Panc1 (cell line): Measurements from ENCODE around the gene ATRN. TPM values are rescaled to one million over a fixed set of nuclear protein-coding genes. Genes with fewer than 3 reads are reported as not detected.

Experiments
- ATAC-seq: fragments of 200-7000 bp; cut with Tn5 transposase; 2 replicates; pipeline ENCODE4 v1.9.1; 2020; ENCODE audit warnings: mild to moderate bottlenecking, moderate library complexity
- BruUV-seq: library from RNA; stranded (reverse); fragments of 400-500 nt; replicated peaks from 2 replicates; lab custom pipeline; 2021; lab: Mats Ljungman, UMichigan
- CTCF ChIA-PET: fragments of 300-600 bp; sonication (Branson Sonifier 250); formaldehyde crosslinking; loops from one replicate; lab custom pipeline; 2022; ENCODE audit warnings: antibody characterized with exemption; lab: Charles Lee
- POLR2A ChIA-PET: fragments of 300-600 bp; sonication (Branson Sonifier 250); formaldehyde crosslinking; loops from one replicate; lab custom pipeline; 2022; ENCODE audit warnings: antibody characterized with exemption; lab: Charles Lee
- DNase-seq: peaks from one replicate; pipeline ENCODE4 v3.0.0-alpha.2; 2010; ENCODE audit warnings: low read depth, low spot score
- H3K27ac ChIP-seq: 2 replicates; pipeline ENCODE4 v1.5.1; 2011; ENCODE audit warnings: mild to moderate bottlenecking, low read length, inconsistent platforms
- H3K27me3 ChIP-seq: fragments of 200-500 bp; sonication (Bioruptor generic); 2 replicates; pipeline ENCODE4 v1.6.0; 2014; ENCODE audit warnings: low read length, inconsistent platforms; ENCODE audit not compliant: control insufficient read depth, insufficient read depth
- H3K36me3 ChIP-seq: fragments of 200-500 bp; sonication (Bioruptor generic); 2 replicates; pipeline ENCODE4 v1.5.1; 2014; ENCODE audit warnings: inconsistent platforms, mild to moderate bottlenecking, low read length, moderate library complexity; ENCODE audit not compliant: control insufficient read depth, insufficient read depth
- H3K4me1 ChIP-seq: 2 replicates; pipeline ENCODE4 v1.5.1; 2011; ENCODE audit warnings: inconsistent platforms, mild to moderate bottlenecking, low read length, moderate library complexity; ENCODE audit not compliant: control insufficient read depth, insufficient read depth
- H3K4me3 ChIP-seq, 2 experiments: 2 replicates each; pipeline ENCODE4 v1.5.1; 2011 to 2012; ENCODE audit warnings: low read depth in 2 of 2, low read length in 2 of 2, mild to moderate bottlenecking in 2 of 2, inconsistent platforms in 1 of 2, moderate library complexity in 1 of 2
- H3K9me3 ChIP-seq: fragments of 200-500 bp; sonication (Bioruptor generic); 2 replicates; pipeline ENCODE4 v1.5.1; 2014; ENCODE audit warnings: low read depth, mild to moderate bottlenecking, inconsistent platforms, low read length, moderate library complexity; ENCODE audit not compliant: control insufficient read depth, insufficient read depth
- POLR2AphosphoS5 ChIP-seq: IDR thresholded peaks from 2 replicates; pipeline ENCODE4 v1.6.1; 2012; ENCODE audit warnings: mild to moderate bottlenecking, low read depth, low read length, moderate library complexity
- SIN3A ChIP-seq: IDR thresholded peaks from 2 replicates; pipeline ENCODE4 v1.6.1; 2012; ENCODE audit warnings: low read depth, mild to moderate bottlenecking, low read length, moderate library complexity, borderline replicate concordance; ENCODE audit not compliant: insufficient read depth
- TCF7L2 ChIP-seq: IDR thresholded peaks from 2 replicates; pipeline ENCODE4 v1.6.1; 2011; ENCODE audit warnings: mild to moderate bottlenecking, low read depth, low read length, inconsistent platforms
- in situ Hi-C: cut with HindIII; loops from 2 replicates; pipeline ENCODE4 v1.10.0; 2016; ENCODE audit warnings: low sequenced_read_pairs, low pct_unique_long_range_greater_than_20kb
- intact Hi-C: fragments of 100-400 bp; cut with micrococcal nuclease; formaldehyde crosslinking; loops from one replicate; pipeline ENCODE4 v1.10.0; 2022; ENCODE audit not compliant: unreplicated experiment
- total RNA-seq: library from RNA; stranded (reverse); gene quantifications from one replicate; pipeline ENCODE4 v1.2.1, GENCODE V29; 2021; ENCODE audit not compliant: unreplicated experiment
- TF ChIP-seq, protein P1 (sequence below), 2 experiments: IDR thresholded peaks; 2 replicates each; pipeline ENCODE4 v1.6.1; 2011 to 2012; ENCODE audit warnings: low read depth in 2 of 2, control low read depth in 1 of 2, low read length in 1 of 2, mild to moderate bottlenecking in 1 of 2, moderate library complexity in 1 of 2; ENCODE audit not compliant: insufficient read depth in 1 of 2
- TF ChIP-seq, protein P2 (sequence below): fragments of 450-650 bp; IDR thresholded peaks from 2 replicates; pipeline ENCODE4 v1.5.1; 2017; ENCODE audit warnings: mild to moderate bottlenecking

The ATRN gene
- total RNA-seq, 1 experiment from 2014 or later: 33.8 TPM

DNA sequence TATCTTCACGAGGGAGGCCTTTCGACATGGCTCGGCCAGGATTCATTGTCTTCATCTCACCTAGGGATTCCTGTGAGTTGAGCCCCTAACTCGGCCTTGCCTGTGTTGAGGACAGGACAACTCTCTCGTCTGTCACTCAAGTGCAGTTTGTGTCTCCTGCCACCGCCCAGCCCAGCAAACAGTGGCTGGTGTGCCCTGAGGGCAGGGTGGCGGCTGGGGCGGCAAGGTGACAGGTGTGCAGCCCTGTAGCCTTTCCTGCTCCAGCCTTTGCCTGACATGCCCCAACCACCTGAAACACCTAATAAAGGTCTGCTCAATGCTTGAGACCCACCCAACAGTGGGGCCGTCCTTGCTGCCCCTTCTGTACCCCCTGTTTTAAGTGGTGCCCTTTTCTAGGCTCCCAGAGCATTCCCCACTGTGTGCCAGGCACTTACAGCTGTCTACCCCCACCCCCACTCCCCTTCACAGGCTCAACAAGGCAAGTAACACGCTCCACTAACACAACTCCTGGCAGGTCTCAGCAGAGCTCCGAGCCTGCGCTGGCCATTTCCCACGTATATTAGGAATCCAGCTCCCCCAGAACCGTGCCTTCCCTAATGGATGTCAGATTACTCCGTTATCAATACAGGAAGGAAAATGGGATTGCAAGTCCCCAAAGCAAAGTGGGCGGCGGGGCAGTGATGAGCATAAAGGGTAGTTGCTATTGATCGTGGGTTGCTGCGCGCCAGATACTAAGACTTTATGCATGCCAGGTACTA lies 174.7 kb downstream of the ATRN start:
- Histone ChIP-seq H3K9me3 (no peaks in the 10 kb centered on the region), H3K27ac (no peak overlapping the region), H3K36me3 (no peaks in the 10 kb centered on the region), H3K27me3 (no peaks in the 10 kb centered on the region), H3K4me3 (no peak overlapping the region), H3K4me1 (no peaks in the 10 kb centered on the region)
- BruUV-seq: no TSS peak
- ATAC-seq (no peak), DNase-seq (no peak)
- TF ChIP-seq TCF7L2: no peak
- TF ChIP-seq, protein P1, sequence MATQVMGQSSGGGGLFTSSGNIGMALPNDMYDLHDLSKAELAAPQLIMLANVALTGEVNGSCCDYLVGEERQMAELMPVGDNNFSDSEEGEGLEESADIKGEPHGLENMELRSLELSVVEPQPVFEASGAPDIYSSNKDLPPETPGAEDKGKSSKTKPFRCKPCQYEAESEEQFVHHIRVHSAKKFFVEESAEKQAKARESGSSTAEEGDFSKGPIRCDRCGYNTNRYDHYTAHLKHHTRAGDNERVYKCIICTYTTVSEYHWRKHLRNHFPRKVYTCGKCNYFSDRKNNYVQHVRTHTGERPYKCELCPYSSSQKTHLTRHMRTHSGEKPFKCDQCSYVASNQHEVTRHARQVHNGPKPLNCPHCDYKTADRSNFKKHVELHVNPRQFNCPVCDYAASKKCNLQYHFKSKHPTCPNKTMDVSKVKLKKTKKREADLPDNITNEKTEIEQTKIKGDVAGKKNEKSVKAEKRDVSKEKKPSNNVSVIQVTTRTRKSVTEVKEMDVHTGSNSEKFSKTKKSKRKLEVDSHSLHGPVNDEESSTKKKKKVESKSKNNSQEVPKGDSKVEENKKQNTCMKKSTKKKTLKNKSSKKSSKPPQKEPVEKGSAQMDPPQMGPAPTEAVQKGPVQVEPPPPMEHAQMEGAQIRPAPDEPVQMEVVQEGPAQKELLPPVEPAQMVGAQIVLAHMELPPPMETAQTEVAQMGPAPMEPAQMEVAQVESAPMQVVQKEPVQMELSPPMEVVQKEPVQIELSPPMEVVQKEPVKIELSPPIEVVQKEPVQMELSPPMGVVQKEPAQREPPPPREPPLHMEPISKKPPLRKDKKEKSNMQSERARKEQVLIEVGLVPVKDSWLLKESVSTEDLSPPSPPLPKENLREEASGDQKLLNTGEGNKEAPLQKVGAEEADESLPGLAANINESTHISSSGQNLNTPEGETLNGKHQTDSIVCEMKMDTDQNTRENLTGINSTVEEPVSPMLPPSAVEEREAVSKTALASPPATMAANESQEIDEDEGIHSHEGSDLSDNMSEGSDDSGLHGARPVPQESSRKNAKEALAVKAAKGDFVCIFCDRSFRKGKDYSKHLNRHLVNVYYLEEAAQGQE (IDR thresholded peaks at IDR 0.05; ENCODE audit: insufficient read depth in 1 of 2, low read depth in 2 of 2, low read length in 1 of 2): no peak
- TF ChIP-seq, protein P2, sequence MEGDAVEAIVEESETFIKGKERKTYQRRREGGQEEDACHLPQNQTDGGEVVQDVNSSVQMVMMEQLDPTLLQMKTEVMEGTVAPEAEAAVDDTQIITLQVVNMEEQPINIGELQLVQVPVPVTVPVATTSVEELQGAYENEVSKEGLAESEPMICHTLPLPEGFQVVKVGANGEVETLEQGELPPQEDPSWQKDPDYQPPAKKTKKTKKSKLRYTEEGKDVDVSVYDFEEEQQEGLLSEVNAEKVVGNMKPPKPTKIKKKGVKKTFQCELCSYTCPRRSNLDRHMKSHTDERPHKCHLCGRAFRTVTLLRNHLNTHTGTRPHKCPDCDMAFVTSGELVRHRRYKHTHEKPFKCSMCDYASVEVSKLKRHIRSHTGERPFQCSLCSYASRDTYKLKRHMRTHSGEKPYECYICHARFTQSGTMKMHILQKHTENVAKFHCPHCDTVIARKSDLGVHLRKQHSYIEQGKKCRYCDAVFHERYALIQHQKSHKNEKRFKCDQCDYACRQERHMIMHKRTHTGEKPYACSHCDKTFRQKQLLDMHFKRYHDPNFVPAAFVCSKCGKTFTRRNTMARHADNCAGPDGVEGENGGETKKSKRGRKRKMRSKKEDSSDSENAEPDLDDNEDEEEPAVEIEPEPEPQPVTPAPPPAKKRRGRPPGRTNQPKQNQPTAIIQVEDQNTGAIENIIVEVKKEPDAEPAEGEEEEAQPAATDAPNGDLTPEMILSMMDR: no peak
- no peak for TF ChIP-seq SIN3A
- no peak for TF ChIP-seq POLR2AphosphoS5
- POLR2A ChIA-PET: no interaction called here
- in situ Hi-C loops: no loop called here
- intact Hi-C loops: no loop called here
- CTCF ChIA-PET: no interaction called here

GRCh38 chr20:3646067-3646440 lies 175.2 kb downstream of the ATRN start:
- no peaks in the 10 kb centered on the region for H3K4me1 ChIP-seq
- H3K36me3 ChIP-seq: no peaks in the 10 kb centered on the region
- ATAC-seq: no peak
- TF ChIP-seq POLR2AphosphoS5: no peak
- TF ChIP-seq TCF7L2: no peak
- TF ChIP-seq, protein P1 (IDR thresholded peaks at IDR 0.05; ENCODE audit: insufficient read depth in 1 of 2, low read depth in 2 of 2, low read length in 1 of 2): no peak
- TF ChIP-seq, protein P2: no peak
- no peak for TF ChIP-seq SIN3A
- no peak overlapping the region for H3K27ac ChIP-seq
- intact Hi-C loops (no loop called here), in situ Hi-C loops (no loop called here)
- BruUV-seq: no TSS peak
- H3K27me3 ChIP-seq: no peaks in the 10 kb centered on the region
- no peak overlapping the region for H3K4me3 ChIP-seq
- ChIA-PET CTCF (no interaction called here), POLR2A (no interaction called here)
- no peaks in the 10 kb centered on the region for H3K9me3 ChIP-seq
- DNase-seq: no peak
